GM06990 (cell line): ENCODE results near the gene MAU2.

Experiments used
- DNase-seq: peaks from one replicate; pipeline ENCODE4 v3.0.0-alpha.2; 2011; ENCODE audit not compliant: insufficient read length; ENCODE audit errors: extremely low read depth
- H3K27me3 ChIP-seq: replicated peaks from 2 replicates; pipeline ENCODE4 v1.6.0; 2011; ENCODE audit warnings: low read length; ENCODE audit not compliant: control insufficient read depth, insufficient read depth
- H3K36me3 ChIP-seq: 2 replicates; pipeline ENCODE4 v1.5.1; 2011; ENCODE audit warnings: low read length; ENCODE audit not compliant: control insufficient read depth, insufficient read depth
- H3K4me3 ChIP-seq: replicated peaks from 2 replicates; pipeline ENCODE4 v1.5.1; 2011; ENCODE audit warnings: low read depth, mild to moderate bottlenecking, control low read depth, low read length
- TF ChIP-seq, protein P1 (sequence below): IDR thresholded peaks from 2 replicates; pipeline ENCODE4 v1.5.1; 2011; ENCODE audit warnings: low read length, control low read depth, mild to moderate bottlenecking, inconsistent platforms; ENCODE audit not compliant: insufficient read depth, poor library complexity, severe bottlenecking

Gene MAU2

DNA sequence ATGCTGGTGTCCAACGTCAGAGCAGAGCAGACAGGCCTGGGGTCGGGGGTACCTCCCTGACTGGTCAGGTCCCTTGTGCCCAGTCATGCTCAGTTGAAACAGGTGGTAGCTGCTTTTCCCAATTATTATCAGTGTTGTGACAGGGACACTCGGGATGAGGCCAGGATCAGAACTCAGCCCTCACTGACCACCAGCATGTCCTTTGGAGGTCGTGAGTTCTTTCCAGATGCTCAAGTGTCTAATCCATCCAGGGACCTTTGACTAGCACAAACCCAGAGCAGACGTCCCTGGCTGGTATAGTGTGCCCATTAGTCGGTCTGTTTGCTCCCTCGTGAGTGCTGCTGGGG is 22.4 kb downstream of the MAU2 start:
- TF ChIP-seq, protein P1, sequence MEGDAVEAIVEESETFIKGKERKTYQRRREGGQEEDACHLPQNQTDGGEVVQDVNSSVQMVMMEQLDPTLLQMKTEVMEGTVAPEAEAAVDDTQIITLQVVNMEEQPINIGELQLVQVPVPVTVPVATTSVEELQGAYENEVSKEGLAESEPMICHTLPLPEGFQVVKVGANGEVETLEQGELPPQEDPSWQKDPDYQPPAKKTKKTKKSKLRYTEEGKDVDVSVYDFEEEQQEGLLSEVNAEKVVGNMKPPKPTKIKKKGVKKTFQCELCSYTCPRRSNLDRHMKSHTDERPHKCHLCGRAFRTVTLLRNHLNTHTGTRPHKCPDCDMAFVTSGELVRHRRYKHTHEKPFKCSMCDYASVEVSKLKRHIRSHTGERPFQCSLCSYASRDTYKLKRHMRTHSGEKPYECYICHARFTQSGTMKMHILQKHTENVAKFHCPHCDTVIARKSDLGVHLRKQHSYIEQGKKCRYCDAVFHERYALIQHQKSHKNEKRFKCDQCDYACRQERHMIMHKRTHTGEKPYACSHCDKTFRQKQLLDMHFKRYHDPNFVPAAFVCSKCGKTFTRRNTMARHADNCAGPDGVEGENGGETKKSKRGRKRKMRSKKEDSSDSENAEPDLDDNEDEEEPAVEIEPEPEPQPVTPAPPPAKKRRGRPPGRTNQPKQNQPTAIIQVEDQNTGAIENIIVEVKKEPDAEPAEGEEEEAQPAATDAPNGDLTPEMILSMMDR: no peak
- H3K27me3 ChIP-seq: no peaks in the 10 kb centered on the region
- no peak for DNase-seq
- no peak overlapping the region for H3K4me3 ChIP-seq
- H3K36me3 ChIP-seq: peaks cover 67% of the 10 kb centered on the region

DNA sequence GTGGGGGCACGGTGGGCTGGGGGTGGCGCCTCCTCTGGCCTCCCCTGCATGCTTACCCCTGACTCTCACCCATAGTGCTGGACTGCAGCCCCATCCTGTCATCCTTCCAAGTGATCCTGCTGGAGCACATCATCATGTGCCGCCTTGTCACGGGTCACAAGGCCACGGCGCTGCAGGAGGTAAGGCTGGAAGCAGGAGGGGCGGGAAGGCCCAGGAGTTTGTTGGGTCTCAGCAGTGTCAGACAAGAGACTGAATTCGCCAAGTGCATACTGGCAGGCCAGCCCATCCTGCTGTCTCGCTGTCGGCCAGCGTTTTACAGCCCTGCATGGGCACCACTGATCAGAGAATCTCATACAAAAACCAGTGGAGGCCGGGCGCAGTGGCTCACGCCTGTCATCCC is 23.1 kb downstream of the MAU2 start:
- no peak for DNase-seq
- TF ChIP-seq, protein P1: no peak
- Histone ChIP-seq H3K27me3 (no peaks in the 10 kb centered on the region), H3K4me3 (no peak overlapping the region), H3K36me3 (peaks cover 64% of the 10 kb centered on the region)

DNA sequence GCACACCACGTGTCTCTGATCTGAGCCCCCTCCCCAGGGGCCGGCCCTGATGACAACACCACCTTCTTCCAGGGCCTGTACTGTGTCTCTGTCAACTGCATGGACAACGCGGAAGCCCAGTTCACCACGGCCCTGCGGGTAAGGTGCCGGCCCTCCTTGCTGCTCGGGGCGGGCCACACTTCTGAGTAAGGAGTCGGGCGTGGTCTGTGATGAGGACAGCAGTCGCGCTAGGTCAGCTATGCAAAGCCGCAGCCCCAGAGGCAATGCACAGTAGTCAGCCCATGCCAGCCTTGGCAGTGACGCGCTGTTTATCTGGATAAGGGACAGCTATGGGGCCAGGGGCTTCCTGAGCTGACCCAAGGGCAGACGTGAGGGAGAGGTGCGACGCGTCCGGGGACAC is 24.6 kb downstream of the MAU2 start:
- H3K27me3 ChIP-seq: no peaks in the 10 kb centered on the region
- DNase-seq: no peak
- TF ChIP-seq, protein P1: no peak
- H3K36me3 ChIP-seq: peaks cover 70% of the 10 kb centered on the region
- no peak overlapping the region for H3K4me3 ChIP-seq

DNA sequence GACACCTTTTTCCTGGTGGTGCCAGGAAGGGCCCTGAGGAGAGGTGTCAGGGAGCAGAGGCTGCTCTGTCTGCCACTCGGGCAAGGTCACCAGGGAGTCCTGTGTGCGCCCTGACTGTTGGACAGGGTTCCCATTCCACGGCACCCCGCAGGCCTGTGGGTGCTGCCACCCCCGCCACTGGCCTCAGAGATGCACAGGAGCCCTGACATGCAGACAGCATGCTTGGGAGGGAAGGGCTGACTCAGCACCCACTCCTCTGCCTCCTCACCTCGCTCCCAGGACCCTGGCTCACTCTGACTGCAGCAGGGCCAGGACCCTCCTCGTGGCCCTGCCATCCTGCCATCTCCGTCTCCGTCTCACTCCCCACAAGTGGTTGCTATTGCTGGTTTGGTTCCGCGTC is 25.3 kb downstream of the MAU2 start:
- DNase-seq: no peak
- TF ChIP-seq, protein P1: no peak
- Histone ChIP-seq H3K36me3 (peaks cover 65% of the 10 kb centered on the region), H3K4me3 (no peak overlapping the region), H3K27me3 (no peaks in the 10 kb centered on the region)

DNA sequence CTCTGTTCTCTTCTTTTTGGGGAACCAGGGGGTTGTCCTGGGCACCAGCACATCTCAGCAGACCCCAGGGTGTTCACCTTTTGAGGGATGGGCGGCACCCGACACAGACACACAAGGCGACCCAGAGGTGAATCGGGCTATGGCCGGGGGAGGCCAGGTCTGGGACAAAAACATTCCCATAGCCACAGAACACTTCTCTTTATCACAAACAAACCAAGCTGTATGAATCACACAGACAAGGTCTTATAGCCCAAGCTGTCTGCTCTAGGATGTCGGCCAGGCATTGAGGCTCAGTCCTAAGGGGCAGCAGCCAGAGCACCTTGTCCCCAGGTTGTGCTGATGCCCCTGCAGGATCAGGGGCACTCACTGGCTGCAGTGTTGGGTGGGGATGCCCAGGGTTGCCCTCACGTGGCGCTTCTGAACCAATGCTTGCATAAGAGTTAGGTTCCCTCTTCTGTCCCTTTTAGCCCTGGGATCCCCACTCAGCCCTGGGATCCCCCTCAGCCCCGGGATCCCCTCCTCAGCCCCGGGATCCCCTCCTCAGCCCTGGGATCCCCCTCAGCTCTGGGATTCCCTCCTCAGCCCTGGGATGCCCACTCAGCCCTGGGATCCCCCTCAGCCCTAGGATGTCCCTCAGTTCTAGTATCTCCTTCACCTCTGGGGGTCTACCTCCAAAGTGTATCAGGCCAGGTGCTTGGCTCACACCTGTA is 26.9 kb downstream of the MAU2 start:
- Histone ChIP-seq H3K4me3 (no peak overlapping the region), H3K27me3 (no peaks in the 10 kb centered on the region), H3K36me3 (peaks cover 56% of the 10 kb centered on the region)
- TF ChIP-seq, protein P1: no peak
- no peak for DNase-seq

DNA sequence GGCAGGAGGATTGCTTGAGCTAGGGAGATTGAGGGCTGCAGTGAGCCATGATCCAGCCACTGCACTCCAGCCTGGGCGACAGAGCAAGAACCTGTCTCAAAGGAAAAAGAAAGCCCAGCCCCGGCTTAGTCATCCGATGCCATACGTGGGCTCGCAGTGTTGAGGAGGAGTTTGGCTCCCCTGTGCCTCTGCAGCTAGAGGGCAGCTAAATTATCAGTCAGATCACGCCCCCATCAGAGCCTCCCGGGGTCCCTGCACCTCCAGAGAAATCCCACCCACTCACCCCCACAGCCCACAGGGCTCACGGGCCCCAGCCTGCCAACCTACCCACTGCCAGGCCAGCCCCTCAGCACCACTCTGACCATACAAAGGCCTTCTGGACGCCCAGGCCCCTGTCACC is 27.6 kb downstream of the MAU2 start:
- Histone ChIP-seq H3K27me3 (no peaks in the 10 kb centered on the region), H3K4me3 (no peak overlapping the region), H3K36me3 (peaks cover 57% of the 10 kb centered on the region)
- no peak for DNase-seq
- TF ChIP-seq, protein P1: no peak
